HG02973 (cell line): ENCODE results near the gene MAST3.
"Not testable (repeated sequence)": the region's sequence is repeated elsewhere in the genome, so short reads cannot be mapped to it uniquely, and the experiment has no call there.

Source experiments
- ATAC-seq: cut with Tn5 transposase; IDR thresholded peaks from one replicate; pipeline ENCODE4 v1.9.1; 2021; ENCODE audit warnings: moderate library complexity; ENCODE audit not compliant: unreplicated experiment

MAST3 gene

GRCh38 chr19:18156841-18157464, 59.4 kb downstream of the MAST3 start:
- ATAC-seq: no peak

GRCh38 chr19:18157465-18158063, 60.0 kb downstream of the MAST3 start:
- ATAC-seq: no peak

GRCh38 chr19:18158467-18158866, 60.9 kb downstream of the MAST3 start:
- no peak for ATAC-seq

GRCh38 chr19:18159059-18159616, 61.6 kb downstream of the MAST3 start:
- ATAC-seq: not testable (repeated sequence)

- ATAC-seq: no peak
These were observed 62.2 kb downstream of the MAST3 start for GRCh38 chr19:18159810-18160209.

- ATAC-seq: no peak
These were observed 63.0 kb downstream of the MAST3 start for GRCh38 chr19:18160493-18160970.

GRCh38 chr19:18160971-18161635, 63.5 kb downstream of the MAST3 start:
- peak; percentile 44 for ATAC-seq

- no peak for ATAC-seq
These were observed 64.0 kb downstream of the MAST3 start for GRCh38 chr19:18161636-18162002.

- ATAC-seq: no peak
These were observed 66.5 kb downstream of the MAST3 start for GRCh38 chr19:18164072-18164471.

- no peak for ATAC-seq
These were observed 68.4 kb downstream of the MAST3 start for GRCh38 chr19:18165794-18166544.

GRCh38 chr19:18167011-18167410, 69.4 kb downstream of the MAST3 start:
- ATAC-seq: no peak

GRCh38 chr19:18167975-18168645, 70.5 kb downstream of the MAST3 start:
- no peak for ATAC-seq

GRCh38 chr19:18168673-18169381, 71.2 kb downstream of the MAST3 start:
- ATAC-seq: no peak

- ATAC-seq: no peak
These were observed 73.2 kb downstream of the MAST3 start for GRCh38 chr19:18170714-18171255.

GRCh38 chr19:18171605-18172327, 74.2 kb downstream of the MAST3 start:
- ATAC-seq: no peak

GRCh38 chr19:18172331-18173053, 74.9 kb downstream of the MAST3 start:
- no peak for ATAC-seq

GRCh38 chr19:18173054-18173571, 75.5 kb downstream of the MAST3 start:
- no peak for ATAC-seq

GRCh38 chr19:18173572-18174288, 76.2 kb downstream of the MAST3 start, which contains the start of gene IFI30:
Gene IFI30 (plus strand): TSS chr19:18173813. CDS start chr19:18173842, 29 bp downstream.
- ATAC-seq: peak; percentile 36
